NCI-H510A treated with DMSO at 0.1 percent for 48 hours (cell line): ENCODE results near the gene GLYATL1.

Experiments used
- DNase-seq: peaks from one replicate; lab custom pipeline; 2025; lab: John Stamatoyannopoulos, UW

GLYATL1 gene, protein sequence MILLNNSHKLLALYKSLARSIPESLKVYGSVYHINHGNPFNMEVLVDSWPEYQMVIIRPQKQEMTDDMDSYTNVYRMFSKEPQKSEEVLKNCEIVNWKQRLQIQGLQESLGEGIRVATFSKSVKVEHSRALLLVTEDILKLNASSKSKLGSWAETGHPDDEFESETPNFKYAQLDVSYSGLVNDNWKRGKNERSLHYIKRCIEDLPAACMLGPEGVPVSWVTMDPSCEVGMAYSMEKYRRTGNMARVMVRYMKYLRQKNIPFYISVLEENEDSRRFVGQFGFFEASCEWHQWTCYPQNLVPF

GRCh38 chr11:58939277-58939676 is at the start of gene GLYATL1:
Gene GLYATL1, plus strand, starts transcription at chr11:58939488. Its CDS starts 7,600 bp downstream, at chr11:58947088.
- no peak for DNase-seq

DNA sequence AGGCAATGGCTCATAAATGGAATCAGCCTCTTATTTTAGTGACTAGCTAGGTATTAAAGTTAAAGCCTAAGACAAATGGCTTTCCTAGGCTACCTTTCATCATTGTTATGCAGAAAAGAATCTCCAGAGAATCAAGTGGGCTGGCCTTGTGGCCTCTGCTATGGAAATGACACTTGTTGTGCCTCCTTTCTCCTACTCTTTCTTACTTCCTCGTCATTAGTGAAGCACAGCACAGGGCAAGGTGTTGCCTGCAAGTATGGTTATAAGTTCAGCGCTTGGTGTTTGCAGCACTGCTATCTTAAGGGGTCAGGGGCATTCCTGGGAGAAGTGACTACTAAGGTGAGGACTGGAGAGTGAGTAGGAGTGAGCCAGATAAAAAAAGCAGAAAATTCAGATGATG is 45.4 kb upstream of the GLYATL1 start:
- no peak for DNase-seq

DNA sequence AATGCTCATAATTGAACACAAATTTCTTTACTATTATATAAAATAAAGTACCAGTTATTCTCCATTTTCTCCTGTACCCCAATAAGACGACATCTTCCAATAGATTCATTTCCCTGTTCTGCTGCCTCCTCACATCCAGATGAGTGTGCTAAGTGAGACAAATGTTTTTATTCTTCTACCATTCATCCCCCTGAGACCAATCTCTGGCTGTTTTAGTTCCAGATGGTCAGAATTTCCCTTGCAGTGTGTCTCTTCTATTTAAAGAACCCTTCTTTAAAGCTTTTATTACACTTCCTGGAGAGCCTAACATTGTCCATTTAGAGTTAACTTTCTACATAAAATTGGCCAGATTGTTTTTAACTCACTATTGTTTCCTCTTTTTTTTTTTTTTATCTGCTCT is 41.2 kb upstream of the GLYATL1 start:
- no peak for DNase-seq

- DNase-seq = no peak
Measured at GRCh38 chr11:58900479-58901420, 38.5 kb upstream of the GLYATL1 start.

DNA sequence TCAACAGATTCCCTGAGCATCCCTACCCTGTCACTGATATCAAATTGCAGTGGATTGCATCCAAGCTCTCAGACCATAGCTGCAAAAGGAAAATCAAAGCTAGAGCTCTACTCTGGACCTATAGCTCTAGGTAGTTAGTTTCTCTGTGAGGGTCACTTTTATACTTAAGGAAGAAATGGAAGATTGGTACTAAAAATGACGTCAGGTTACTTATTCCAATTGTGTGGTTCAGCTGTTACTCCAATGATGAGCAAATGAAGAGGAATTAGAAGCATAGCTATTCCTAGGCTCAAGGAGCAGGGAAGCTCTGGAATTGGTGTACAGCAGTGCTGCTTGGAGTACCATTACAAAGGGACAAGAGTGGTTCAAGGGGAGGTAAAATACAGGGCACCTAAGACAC is 36.4 kb upstream of the GLYATL1 start:
- no peak for DNase-seq

DNA sequence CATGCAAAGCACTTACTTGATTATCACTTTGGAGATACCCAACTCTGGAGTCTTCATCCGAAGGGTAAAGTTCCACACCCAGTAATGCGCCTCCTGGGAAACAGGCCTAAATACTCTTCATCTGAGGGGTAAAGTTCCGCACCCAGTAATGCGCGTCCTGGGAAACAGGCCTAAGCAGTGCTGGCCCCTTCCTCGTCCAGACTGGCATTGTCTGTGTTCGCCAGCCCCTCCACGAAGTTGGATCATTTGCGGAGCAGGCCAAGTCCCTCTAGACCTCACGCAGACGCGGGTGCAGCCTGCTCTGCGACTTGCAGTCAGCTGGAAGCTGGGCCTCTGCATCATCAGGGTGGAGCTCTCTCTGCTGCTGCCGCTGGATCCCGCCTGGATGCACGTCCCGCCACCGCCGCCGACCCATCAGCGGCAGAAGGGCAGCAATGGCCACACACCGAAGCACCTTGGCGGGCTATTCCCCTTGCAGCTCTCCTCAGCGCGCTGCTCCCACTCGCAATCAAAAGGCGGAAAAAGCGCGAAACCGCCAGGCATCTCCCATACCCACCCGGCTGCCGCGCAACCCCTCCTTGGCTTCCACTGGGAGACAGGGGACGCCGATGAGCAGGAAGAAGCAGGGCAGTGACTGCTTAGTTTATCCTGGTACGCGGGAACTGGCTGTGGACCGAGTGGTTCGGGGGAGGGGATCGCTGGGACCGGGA is 34.1 kb upstream of the GLYATL1 start:
- DNase-seq = no peak

DNA sequence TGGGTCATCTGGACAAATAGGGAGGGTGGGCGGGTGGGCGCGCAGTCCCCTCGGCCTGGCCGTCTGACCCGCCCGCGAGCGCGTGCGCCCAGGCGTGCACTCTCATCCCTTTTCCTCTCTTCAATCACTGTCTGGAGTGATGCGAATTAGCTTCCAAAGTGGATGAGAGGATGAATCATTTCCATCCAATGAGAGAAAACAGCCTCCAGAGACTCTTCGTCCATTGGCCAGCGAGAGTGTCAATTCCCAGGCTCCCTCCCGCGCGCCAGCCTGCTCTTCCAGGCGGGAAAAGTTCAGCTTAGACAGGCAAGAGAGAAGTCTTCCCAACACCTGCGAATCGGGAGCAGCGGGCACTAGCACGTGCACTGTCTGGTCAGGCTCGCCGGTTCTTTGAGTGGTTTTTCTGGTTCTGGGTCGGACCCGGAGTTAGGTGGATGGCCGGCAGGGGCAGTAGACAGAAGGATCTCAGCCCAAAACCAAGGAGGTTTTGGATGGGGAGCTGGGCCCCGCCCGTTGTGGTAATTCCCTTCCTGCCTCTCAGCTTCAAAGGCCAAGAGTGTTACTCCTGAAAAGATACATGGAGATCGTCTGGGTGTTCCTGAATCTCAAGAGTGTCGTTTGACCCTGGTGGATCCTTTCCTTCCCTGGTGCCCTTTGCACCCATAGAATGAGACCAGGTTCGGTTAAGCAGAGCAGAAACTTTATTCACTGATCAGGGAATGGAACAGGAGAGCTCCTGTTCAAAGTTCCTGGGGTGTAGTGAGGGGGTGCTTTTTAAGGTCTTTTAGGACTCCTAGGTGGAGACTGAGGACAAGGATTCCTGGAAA is 33.4 kb upstream of the GLYATL1 start:
- DNase-seq = no peak

DNA sequence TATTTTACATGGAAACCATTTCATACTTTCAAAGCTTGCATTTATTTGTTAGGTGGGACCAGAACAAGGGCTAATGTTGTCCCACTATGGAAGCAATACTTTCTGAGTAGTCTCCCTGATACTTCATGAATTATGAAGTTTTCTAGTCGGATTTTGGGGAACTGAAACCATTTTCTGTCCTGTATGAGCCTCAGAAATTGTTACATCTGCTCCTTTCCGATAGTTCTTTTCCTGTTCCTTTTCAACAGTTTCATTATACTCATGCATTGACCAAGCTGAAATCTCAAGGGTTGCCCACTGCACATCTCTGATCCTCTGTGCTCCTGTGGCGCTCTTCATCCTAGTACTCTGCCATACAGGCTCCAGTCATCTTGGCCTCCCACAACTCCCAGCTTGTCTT is 31.5 kb upstream of the GLYATL1 start:
- DNase-seq = no peak

DNA sequence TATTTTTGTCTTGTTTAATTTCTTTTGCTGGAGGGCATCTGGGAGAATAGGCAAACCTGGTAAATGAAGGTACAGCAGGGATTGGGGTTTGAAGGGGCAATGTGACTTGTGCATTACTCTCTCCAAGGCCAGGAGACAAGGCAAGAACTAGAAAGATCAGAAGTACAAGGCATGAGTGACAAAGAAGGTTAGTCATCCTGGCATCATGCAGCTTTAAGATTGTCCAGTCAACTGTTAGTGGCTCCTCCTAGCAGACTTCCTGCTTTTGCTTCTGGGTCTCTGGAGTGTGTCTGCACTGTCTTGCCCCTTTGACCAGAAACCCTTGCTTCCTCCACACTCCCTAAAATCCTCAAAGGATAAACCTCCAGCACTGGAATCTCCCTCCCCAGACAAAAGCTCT is 27.2 kb upstream of the GLYATL1 start:
- no peak for DNase-seq

- DNase-seq = no peak
Measured at GRCh38 chr11:58913685-58914084, 25.6 kb upstream of the GLYATL1 start.

DNA sequence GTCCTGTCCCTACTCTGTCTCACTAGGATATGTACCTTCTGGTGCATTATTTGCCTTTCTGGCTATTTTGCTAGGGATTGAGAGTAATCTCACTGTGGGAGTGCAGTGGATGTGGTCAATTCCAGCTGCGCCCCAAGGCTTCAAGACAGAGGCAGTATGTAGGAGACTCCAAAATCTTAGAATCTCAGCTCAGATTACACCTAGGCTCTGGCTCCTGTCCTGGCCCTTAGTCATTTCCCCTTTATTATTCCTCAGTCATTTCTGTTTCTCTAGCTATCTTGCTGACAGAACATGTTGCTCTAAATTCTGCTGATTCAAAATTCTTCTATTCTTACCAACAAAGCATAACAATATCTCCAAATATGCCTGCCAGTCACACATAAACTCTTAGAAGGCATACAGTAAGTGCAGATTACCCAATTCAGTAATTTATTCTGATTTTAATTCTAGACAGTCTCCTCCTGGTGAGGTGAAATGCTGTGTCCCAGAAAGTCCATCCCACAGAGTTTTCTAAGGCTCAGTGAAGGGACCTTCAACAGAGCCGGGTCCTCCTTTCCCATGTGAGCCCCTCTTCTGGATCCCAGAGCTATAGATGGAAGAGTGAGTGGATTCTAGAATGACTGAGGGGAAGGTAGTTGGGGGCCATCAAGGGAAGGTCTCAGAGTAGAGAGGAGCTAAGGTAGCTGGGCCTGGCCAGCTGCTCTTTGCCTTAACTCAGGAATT is 24.3 kb upstream of the GLYATL1 start:
- DNase-seq = no peak

GRCh38 chr11:58916637-58917036 is 22.7 kb upstream of the GLYATL1 start:
- no peak for DNase-seq

DNA sequence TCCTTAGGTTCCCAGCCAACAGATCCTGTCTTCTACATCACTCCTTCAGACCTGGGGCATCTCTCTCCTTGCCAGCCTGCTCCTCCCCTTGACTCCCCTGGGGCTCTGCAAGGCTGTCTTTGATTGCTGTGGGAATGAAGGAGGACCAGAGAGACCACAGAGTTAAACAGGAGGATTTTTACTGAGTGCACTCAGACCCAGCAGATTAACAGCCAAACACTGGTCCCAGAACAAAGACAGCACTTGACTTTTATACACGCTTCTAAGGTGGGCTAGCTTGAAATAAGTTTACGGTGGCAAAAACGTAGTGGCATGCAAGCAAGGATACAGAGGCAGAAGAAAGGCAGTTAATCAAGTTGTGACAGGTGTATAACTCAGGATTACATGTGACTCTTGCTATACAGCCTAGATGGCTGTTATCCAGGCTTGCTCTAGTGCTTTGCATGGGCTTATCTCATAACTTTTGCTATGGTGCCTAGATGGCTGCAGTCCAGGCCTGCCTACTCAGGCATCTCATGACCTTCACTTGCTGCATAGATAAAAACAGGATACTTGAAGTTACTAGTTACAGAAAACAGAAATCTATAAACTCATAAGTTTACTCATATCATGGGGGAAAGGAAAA is 22.0 kb upstream of the GLYATL1 start:
- no peak for DNase-seq

DNA sequence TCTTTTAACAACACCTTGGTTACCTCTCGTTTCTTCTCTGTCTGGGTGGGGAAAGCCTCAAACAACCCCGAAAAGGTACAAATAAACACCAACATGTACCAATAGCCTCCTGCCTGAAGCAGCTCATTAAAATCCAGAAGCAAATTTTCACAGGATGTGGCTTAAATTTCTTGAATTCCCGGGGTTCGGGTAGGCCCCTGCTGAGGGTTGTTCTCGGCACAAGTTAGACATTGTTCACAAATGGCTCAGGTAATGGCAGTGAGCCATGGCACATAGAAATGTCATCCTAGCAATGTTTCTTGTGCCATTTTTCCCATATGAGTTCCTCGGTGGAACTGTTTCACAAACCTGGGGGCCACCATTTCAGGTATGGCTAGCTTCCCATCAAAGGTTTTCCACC is 19.7 kb upstream of the GLYATL1 start:
- no peak for DNase-seq

- no peak for DNase-seq
Measured at GRCh38 chr11:58919980-58920379, 19.3 kb upstream of the GLYATL1 start.

DNA sequence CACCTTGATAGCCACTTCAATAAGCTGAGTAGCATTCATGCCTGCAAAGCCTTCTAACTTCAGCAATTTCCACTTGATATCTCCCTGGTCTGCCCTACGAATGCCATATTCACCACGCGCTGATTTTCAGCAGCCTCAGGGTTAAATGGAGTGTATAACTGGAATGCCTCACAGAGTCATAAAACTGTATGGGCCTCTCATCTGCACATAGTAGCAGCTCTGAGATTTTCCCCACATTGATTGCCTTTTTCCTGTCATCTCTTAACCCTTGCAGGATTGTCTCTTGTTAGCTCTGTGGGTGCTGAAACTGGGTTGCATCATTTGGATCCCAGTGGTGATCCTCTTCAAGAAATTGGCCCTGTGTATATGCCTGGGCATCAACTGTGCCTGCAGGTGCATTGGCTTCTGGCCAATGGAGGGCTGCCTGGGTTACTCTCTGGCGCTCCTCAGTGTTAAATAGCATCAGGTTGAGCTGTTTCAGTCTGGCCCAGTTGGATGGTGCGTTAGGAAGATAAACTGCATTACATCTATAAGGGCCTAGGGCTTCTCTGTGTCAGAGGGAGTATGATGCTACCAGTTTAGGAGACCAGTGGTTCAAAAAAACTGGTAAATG is 17.4 kb upstream of the GLYATL1 start:
- DNase-seq = no peak

DNA sequence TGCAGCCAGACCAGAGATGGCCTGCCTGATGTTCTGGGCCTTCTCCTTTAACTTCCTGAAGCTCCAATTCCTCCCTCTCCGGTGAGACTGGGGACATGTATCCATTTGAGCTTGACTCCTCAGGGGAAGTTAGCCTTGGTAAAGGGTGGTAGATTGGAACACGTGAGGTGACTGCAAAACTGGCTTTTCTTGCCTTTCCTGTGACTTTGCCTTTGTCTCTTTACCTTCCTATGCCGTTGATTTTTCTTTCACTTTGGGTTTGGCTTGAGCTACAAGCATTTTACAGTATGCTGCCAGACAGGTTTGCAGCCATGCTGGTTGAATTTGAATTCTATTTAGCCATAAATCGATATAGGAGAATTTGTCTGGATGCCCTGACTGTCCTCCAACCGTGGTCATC is 16.8 kb upstream of the GLYATL1 start:
- DNase-seq = no peak

- DNase-seq = no peak
Measured at GRCh38 chr11:58923300-58923788, 15.9 kb upstream of the GLYATL1 start.

- DNase-seq = no peak
Measured at GRCh38 chr11:58924230-58924629, 15.1 kb upstream of the GLYATL1 start.

DNA sequence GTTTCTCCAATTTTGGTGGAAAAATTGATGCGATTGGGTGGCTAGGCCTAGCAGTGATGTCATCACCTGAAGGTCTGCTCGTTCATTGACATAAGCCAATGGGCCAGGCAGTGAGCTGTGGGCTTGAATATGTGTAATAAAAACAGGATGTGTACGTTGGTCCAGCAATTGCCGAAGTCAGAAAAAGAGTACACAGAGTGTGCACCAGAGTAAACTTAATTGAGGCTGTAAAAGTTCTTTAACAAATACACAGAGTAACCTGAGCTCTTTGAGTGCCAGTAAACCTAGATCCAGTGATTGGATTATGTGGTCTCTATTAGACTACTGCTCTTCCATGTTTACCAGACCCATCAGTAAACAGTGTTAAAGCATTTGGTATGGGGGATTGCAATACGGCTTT is 13.0 kb upstream of the GLYATL1 start:
- DNase-seq = no peak
